ENCODE measurements around the gene LAPTM5.

DNA sequence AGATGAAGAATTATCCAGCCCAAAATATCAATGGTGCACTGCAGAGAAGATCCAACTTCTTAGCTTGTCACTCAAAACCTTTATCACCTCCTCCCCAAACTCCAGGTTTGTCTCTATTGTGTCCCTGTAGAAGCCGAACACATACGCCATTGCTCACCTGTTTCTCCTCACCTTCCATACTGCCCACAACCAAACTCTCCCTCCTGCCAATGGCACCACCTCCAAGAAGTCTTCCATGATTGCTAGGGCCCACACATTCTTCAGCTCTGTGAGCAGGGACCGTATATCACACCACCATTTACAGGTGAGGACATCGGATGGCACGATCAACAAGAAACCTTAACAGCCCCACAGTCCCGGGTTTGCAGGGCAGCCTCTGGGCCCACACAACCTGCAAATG is 2.2 kb downstream of the LAPTM5 start:
- TF ChIP-seq, protein P1, sequence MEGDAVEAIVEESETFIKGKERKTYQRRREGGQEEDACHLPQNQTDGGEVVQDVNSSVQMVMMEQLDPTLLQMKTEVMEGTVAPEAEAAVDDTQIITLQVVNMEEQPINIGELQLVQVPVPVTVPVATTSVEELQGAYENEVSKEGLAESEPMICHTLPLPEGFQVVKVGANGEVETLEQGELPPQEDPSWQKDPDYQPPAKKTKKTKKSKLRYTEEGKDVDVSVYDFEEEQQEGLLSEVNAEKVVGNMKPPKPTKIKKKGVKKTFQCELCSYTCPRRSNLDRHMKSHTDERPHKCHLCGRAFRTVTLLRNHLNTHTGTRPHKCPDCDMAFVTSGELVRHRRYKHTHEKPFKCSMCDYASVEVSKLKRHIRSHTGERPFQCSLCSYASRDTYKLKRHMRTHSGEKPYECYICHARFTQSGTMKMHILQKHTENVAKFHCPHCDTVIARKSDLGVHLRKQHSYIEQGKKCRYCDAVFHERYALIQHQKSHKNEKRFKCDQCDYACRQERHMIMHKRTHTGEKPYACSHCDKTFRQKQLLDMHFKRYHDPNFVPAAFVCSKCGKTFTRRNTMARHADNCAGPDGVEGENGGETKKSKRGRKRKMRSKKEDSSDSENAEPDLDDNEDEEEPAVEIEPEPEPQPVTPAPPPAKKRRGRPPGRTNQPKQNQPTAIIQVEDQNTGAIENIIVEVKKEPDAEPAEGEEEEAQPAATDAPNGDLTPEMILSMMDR (conservative IDR thresholded peaks at IDR 0.05; ENCODE audit: low read depth, low read length), result no peak
- TF ChIP-seq EZH2 (IDR thresholded peaks at IDR 0.05; ENCODE audit: low read length, unreplicated experiment), result no peak

Data from PC-3 (cell line).